HFF-Myc (cell line): Measurements from ENCODE around the gene PLEKHG3.

ENCODE experiments used
- DNase-seq: peaks from one replicate; pipeline ENCODE4 v3.0.0-alpha.2; 2011; ENCODE audit warnings: low read depth; ENCODE audit errors: extremely low read depth
- H3K4me3 ChIP-seq: replicated peaks from 2 replicates; pipeline ENCODE4 v1.5.1; 2011; ENCODE audit warnings: low read depth, mild to moderate bottlenecking, control low read depth, low read length
- CTCF ChIP-seq: IDR thresholded peaks from 2 replicates; pipeline ENCODE4 v1.5.1; 2012; ENCODE audit warnings: mild to moderate bottlenecking, low read depth, low read length, control low read depth; ENCODE audit errors: missing control alignments

Gene PLEKHG3

GRCh38 chr14:64773577-64773976 lies 69.4 kb downstream of the PLEKHG3 start:
- no peak overlapping the region for H3K4me3 ChIP-seq
- no peak for DNase-seq
- no peak for TF ChIP-seq CTCF

- no peak overlapping the region for H3K4me3 ChIP-seq
- DNase-seq = no peak
- no peak for TF ChIP-seq CTCF
These were observed 70.0 kb downstream of the PLEKHG3 start for GRCh38 chr14:64774272-64774671.

GRCh38 chr14:64775081-64775777 lies 71.0 kb downstream of the PLEKHG3 start:
- DNase-seq = no peak
- no peak overlapping the region for H3K4me3 ChIP-seq
- no peak for TF ChIP-seq CTCF

GRCh38 chr14:64777461-64777860 lies 73.2 kb downstream of the PLEKHG3 start:
- no peak for DNase-seq
- TF ChIP-seq CTCF = no peak
- no peak overlapping the region for H3K4me3 ChIP-seq

GRCh38 chr14:64778104-64778754 lies 74.0 kb downstream of the PLEKHG3 start:
- DNase-seq = no peak
- TF ChIP-seq CTCF = no peak
- H3K4me3 ChIP-seq = no peak overlapping the region

GRCh38 chr14:64779472-64779871 lies 75.2 kb downstream of the PLEKHG3 start:
- DNase-seq = no peak
- H3K4me3 ChIP-seq = no peak overlapping the region
- no peak for TF ChIP-seq CTCF
